Hepatocyte (in vitro differentiated cells): ENCODE results near the gene TEAD1.

Source experiments
- CTCF ChIP-seq: fragments of 200-600 bp; sonication (generic); IDR thresholded peaks from 2 replicates; pipeline ENCODE4 v1.5.1; 2016; ENCODE audit warnings: antibody characterized with exemption, mild to moderate bottlenecking; ENCODE audit not compliant: poor library complexity
- EZH2 ChIP-seq: fragments of 200-600 bp; sonication (generic); IDR thresholded peaks from 2 replicates; pipeline ENCODE4 v1.6.1; 2016; ENCODE audit warnings: antibody characterized with exemption, mild to moderate bottlenecking, borderline replicate concordance

- TF ChIP-seq CTCF (no peak), EZH2 (no peak)
These were observed 62.8 kb downstream of the TEAD1 start for GRCh38 chr11:12737024-12737423.
